ENCODE measurements around the gene IRS1.
"Not testable (repeated sequence)": the region's sequence is repeated elsewhere in the genome, so short reads cannot be mapped to it uniquely, and the experiment has no call there.

Gene IRS1, protein sequence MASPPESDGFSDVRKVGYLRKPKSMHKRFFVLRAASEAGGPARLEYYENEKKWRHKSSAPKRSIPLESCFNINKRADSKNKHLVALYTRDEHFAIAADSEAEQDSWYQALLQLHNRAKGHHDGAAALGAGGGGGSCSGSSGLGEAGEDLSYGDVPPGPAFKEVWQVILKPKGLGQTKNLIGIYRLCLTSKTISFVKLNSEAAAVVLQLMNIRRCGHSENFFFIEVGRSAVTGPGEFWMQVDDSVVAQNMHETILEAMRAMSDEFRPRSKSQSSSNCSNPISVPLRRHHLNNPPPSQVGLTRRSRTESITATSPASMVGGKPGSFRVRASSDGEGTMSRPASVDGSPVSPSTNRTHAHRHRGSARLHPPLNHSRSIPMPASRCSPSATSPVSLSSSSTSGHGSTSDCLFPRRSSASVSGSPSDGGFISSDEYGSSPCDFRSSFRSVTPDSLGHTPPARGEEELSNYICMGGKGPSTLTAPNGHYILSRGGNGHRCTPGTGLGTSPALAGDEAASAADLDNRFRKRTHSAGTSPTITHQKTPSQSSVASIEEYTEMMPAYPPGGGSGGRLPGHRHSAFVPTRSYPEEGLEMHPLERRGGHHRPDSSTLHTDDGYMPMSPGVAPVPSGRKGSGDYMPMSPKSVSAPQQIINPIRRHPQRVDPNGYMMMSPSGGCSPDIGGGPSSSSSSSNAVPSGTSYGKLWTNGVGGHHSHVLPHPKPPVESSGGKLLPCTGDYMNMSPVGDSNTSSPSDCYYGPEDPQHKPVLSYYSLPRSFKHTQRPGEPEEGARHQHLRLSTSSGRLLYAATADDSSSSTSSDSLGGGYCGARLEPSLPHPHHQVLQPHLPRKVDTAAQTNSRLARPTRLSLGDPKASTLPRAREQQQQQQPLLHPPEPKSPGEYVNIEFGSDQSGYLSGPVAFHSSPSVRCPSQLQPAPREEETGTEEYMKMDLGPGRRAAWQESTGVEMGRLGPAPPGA (N-terminal part only)

GRCh38 chr2:226799211-226799975 is at the start of gene IRS1:
Gene IRS1, minus strand, starts transcription at chr2:226799820. Its CDS starts 1,082 bp downstream, at chr2:226798738.
- Histone ChIP-seq H3K9me3 (ENCODE audit: control insufficient read depth, insufficient read depth, low read length) (no peaks in the 10 kb centered on the region), H3K36me3 (ENCODE audit: insufficient read depth, low read length) (no peaks in the 10 kb centered on the region), H3K9ac (ENCODE audit: low read depth, low read length) (peak within 1 kb of the TSS; percentile 52), H3K4me1 (ENCODE audit: insufficient read depth, low read length) (no peaks in the 10 kb centered on the region)

DNA sequence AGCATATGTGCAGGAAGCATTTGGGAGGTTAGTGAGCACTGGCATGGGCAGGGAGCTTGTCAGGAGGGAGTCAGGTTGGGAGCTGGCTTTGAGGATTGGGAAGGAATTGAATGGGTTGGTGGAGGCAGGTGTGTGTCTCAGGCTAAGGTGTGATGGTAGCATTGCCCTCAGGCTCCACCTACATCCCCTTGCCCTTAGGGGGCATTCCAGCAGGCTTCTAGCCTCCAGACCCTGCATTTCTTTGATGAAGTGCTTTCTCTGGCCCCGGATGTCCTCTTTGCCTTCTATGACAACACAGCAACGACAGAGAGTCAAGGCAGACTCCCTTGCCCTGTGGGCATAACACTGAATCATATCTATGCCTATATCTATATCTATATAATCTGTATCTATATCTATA is 49.7 kb upstream of the IRS1 start:
- no peaks in the 10 kb centered on the region for H3K9me3 ChIP-seq (ENCODE audit: control insufficient read depth, insufficient read depth, low read length)

DNA sequence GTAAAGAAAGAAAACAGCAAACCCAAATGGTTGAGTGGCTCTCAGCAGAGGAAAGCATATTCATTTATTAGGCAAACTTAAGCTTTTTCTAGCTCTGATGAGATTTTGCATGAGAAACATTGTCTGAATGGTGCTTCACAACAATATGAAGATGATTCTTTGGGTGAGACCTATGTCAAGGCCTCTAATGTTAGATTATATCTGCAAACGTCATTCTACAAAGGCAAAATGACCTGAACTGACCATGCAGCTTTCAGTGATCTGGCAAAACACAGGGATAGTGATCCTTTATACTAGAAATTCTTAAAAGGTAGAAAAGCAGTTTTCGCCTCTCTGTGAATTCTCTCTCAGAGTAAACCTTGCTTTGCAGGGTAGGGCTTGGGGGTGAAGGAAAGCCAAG is 47.9 kb upstream of the IRS1 start:
- H3K36me3 ChIP-seq (ENCODE audit: insufficient read depth, low read length): peaks cover under 1% of the 10 kb centered on the region; the same call in 1 of the 2 replicates
- H3K9me3 ChIP-seq (ENCODE audit: control insufficient read depth, insufficient read depth, low read length): no peaks in the 10 kb centered on the region
- no peaks in the 10 kb centered on the region for H3K4me1 ChIP-seq (ENCODE audit: insufficient read depth, low read length)
- no peak overlapping the region for H3K9ac ChIP-seq (ENCODE audit: low read depth, low read length)

More for the DNA sequence above, 49.7 kb upstream of the IRS1 start:
- no peaks in the 10 kb centered on the region for H3K4me1 ChIP-seq (ENCODE audit: insufficient read depth, low read length)
- no peak overlapping the region for H3K9ac ChIP-seq (ENCODE audit: low read depth, low read length)
- no peaks in the 10 kb centered on the region; the same call in 1 of the 2 replicates for H3K36me3 ChIP-seq (ENCODE audit: insufficient read depth, low read length)

DNA sequence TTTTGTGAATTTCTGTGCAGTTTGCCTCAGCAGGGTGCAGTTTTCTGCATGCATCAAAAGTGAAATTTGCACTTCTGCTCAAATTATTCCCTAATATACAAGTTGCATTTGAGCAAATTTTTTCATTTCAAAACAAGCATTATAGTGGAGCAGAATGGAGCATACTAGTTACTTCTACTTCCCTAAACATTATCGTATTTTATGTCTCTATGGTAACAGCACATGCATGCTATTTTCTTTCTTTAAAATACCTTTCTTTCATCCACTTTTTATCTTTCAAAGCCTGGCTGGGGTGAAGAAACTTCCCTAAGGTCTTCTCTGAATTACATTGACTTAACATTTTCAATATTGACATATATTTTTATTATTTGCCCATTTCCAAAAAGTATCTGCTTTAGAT is 47.5 kb upstream of the IRS1 start:
- Histone ChIP-seq H3K9me3 (ENCODE audit: control insufficient read depth, insufficient read depth, low read length) (no peaks in the 10 kb centered on the region), H3K9ac (ENCODE audit: low read depth, low read length) (no peak overlapping the region), H3K4me1 (ENCODE audit: insufficient read depth, low read length) (no peaks in the 10 kb centered on the region), H3K36me3 (ENCODE audit: insufficient read depth, low read length) (peaks cover 2% of the 10 kb centered on the region; the same call in 1 of the 2 replicates)

DNA sequence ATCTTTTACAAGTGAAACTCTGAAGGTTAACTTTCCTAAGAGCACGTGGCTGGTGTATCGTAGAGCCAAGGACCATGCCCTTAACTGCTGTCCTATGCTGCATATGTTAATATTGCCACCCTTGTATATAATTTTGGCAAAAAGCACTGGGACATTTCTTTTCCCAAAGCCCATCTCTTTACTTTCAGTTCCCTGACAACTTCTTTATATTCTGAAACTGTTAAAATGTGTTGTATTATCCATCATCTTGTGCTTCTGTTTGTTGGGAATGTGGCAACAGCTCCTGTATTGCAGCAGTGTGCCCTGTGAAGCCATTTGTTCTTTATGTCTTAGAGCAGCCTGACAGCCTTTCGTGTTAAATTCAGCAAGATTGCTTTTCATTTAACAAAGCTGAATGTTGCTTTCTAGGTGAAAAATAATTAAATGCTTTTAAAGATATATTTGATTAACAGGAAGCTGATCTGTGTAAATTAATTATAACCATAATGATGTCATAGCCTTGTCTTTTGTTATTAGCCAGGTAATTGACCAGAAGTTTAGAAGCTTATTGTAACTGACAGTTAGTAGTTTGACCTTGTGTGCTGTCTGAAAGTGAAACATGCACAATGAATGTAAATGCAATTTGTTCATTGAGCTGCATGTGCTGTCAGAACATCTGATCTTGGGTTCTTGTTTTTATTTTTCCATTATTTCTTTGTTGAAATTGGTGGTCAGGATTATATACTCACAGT is 45.9 kb upstream of the IRS1 start:
- no peak overlapping the region for H3K9ac ChIP-seq (ENCODE audit: low read depth, low read length)
- no peaks in the 10 kb centered on the region for H3K4me1 ChIP-seq (ENCODE audit: insufficient read depth, low read length)
- peaks cover 2% of the 10 kb centered on the region; the same call in 1 of the 2 replicates for H3K36me3 ChIP-seq (ENCODE audit: insufficient read depth, low read length)
- no peaks in the 10 kb centered on the region for H3K9me3 ChIP-seq (ENCODE audit: control insufficient read depth, insufficient read depth, low read length)

DNA sequence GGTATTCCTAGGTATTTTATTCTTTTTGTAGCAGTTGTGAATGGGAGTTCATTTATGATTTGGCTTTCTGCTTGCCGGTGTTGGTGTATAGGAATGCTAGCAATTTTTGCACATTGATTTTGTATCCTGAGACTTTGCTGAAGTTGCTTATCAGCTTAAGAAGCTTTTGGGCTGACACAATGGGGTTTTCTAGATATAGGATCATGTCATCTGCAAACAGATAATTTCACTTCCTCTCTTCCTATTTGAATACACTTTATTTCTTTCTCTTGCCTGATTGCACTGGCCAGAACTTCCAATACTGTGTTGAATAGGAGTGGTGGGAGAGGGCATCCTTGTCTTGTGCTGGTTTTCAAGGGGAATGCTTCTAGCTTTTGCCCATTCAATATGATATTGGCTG is 43.4 kb upstream of the IRS1 start:
- H3K9ac ChIP-seq (ENCODE audit: low read depth, low read length); H3K36me3 ChIP-seq (ENCODE audit: insufficient read depth, low read length); H3K9me3 ChIP-seq (ENCODE audit: control insufficient read depth, insufficient read depth, low read length); H3K4me1 ChIP-seq (ENCODE audit: insufficient read depth, low read length): not testable (repeated sequence)

GRCh38 chr2:226839951-226840350 is 40.3 kb upstream of the IRS1 start:
- H3K36me3 ChIP-seq (ENCODE audit: insufficient read depth, low read length): peaks cover 2% of the 10 kb centered on the region
- H3K9me3 ChIP-seq (ENCODE audit: control insufficient read depth, insufficient read depth, low read length): no peaks in the 10 kb centered on the region
- peaks cover 4% of the 10 kb centered on the region for H3K4me1 ChIP-seq (ENCODE audit: insufficient read depth, low read length)
- H3K9ac ChIP-seq (ENCODE audit: low read depth, low read length): no peak overlapping the region

- Histone ChIP-seq H3K9me3 (ENCODE audit: control insufficient read depth, insufficient read depth, low read length) (no peaks in the 10 kb centered on the region; the same call in 1 of the 2 replicates), H3K36me3 (ENCODE audit: insufficient read depth, low read length) (peaks cover 2% of the 10 kb centered on the region), H3K9ac (ENCODE audit: low read depth, low read length) (no peak overlapping the region), H3K4me1 (ENCODE audit: insufficient read depth, low read length) (peaks cover 4% of the 10 kb centered on the region)
Observed at GRCh38 chr2:226839161-226839560, 39.5 kb upstream of the IRS1 start.

- Histone ChIP-seq H3K36me3 (ENCODE audit: insufficient read depth, low read length) (peaks cover 2% of the 10 kb centered on the region), H3K4me1 (ENCODE audit: insufficient read depth, low read length) (peaks cover 4% of the 10 kb centered on the region), H3K9ac (ENCODE audit: low read depth, low read length) (no peak overlapping the region), H3K9me3 (ENCODE audit: control insufficient read depth, insufficient read depth, low read length) (no peaks in the 10 kb centered on the region; the same call in 1 of the 2 replicates)
Observed at GRCh38 chr2:226838722-226839121, 39.1 kb upstream of the IRS1 start.

DNA sequence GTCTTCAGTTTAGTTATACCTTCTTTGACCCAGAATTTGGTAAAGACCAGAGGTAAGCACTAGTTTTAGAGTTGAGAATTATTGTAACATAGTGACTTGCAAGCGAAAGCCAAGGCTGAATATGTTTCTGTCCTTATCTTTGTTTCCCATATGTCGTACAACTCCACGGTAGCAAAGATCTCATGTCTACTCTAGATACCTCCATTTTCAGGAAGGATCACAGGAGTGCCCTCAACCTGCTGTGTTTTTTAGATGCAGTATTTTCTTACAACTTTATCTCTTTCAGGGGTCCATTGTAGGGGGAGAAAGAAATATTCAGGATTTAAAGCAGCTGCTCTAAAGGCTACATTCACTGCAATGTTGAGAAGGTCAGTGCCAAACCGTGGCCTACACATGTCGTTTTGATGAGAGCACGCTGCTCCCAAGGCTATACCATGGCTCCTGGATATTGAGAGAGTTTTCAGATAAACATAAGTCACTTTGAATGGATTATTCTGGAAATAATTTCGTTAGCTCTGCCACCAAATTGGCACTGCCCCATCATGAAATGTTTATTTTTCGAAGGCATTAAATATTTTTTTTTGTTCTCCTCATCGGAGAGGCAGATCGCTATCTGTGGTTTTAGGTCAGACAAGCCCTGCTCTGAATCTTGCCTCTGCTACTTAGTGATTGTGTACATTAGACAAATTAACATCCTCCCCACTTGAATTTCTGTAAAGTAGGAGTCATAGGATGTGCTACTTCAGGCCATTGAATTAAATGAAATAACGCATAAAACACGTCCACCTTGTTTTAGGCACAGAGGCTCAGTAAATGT is 38.4 kb upstream of the IRS1 start:
- Histone ChIP-seq H3K9ac (ENCODE audit: low read depth, low read length) (no peak overlapping the region), H3K4me1 (ENCODE audit: insufficient read depth, low read length) (peaks cover 4% of the 10 kb centered on the region)

GRCh38 chr2:226837334-226837733 is 37.7 kb upstream of the IRS1 start:
- peaks cover 4% of the 10 kb centered on the region for H3K4me1 ChIP-seq (ENCODE audit: insufficient read depth, low read length)
- no peaks in the 10 kb centered on the region; the same call in 1 of the 2 replicates for H3K9me3 ChIP-seq (ENCODE audit: control insufficient read depth, insufficient read depth, low read length)
- H3K9ac ChIP-seq (ENCODE audit: low read depth, low read length): peak overlapping the region; percentile 64; the same call in 1 of the 2 replicates
- no peaks in the 10 kb centered on the region; the same call in none of the 2 replicates for H3K36me3 ChIP-seq (ENCODE audit: insufficient read depth, low read length)

More for the DNA sequence above, 38.4 kb upstream of the IRS1 start:
- peaks cover 2% of the 10 kb centered on the region for H3K36me3 ChIP-seq (ENCODE audit: insufficient read depth, low read length)
- no peaks in the 10 kb centered on the region; the same call in 1 of the 2 replicates for H3K9me3 ChIP-seq (ENCODE audit: control insufficient read depth, insufficient read depth, low read length)

GRCh38 chr2:226836548-226836885 is 36.9 kb upstream of the IRS1 start:
- H3K9me3 ChIP-seq (ENCODE audit: control insufficient read depth, insufficient read depth, low read length): no peaks in the 10 kb centered on the region; the same call in 1 of the 2 replicates
- peak overlapping the region; percentile 64 for H3K9ac ChIP-seq (ENCODE audit: low read depth, low read length)
- H3K4me1 ChIP-seq (ENCODE audit: insufficient read depth, low read length): peaks cover 4% of the 10 kb centered on the region
- H3K36me3 ChIP-seq (ENCODE audit: insufficient read depth, low read length): no peaks in the 10 kb centered on the region; the same call in 1 of the 2 replicates
